ENCODE results near the gene ZNF511.
"Not testable (repeated sequence)": the region's sequence is repeated elsewhere in the genome, so short reads cannot be mapped to it uniquely, and the experiment has no call there.

GRCh38 chr10:133320852-133321422, 12.2 kb downstream of the ZNF511 start:
- not testable (repeated sequence) for TF ChIP-seq CTCF, EP300 (IDR thresholded peaks at IDR 0.05)

Data from suprapubic skin (tissue), 3 donors.